HG03066 (cell line): ENCODE results near the gene OLR1.
"Not testable (repeated sequence)": the region's sequence is repeated elsewhere in the genome, so short reads cannot be mapped to it uniquely, and the experiment has no call there.

Source experiments
- ATAC-seq: cut with Tn5 transposase; IDR thresholded peaks from one replicate; pipeline ENCODE4 v1.9.1; 2021; ENCODE audit warnings: low read depth; ENCODE audit not compliant: unreplicated experiment

The OLR1 gene

GRCh38 chr12:10191865-10192264 lies 19.9 kb upstream of the OLR1 start:
- ATAC-seq = no peak

- ATAC-seq = no peak
These were observed 18.8 kb upstream of the OLR1 start for GRCh38 chr12:10190558-10191388.

GRCh38 chr12:10189653-10190052 lies 17.7 kb upstream of the OLR1 start:
- ATAC-seq = no peak

GRCh38 chr12:10186958-10187357 lies 15.0 kb upstream of the OLR1 start:
- not testable (repeated sequence) for ATAC-seq

GRCh38 chr12:10186299-10186698 lies 14.4 kb upstream of the OLR1 start:
- no peak for ATAC-seq

- no peak for ATAC-seq
These were observed 12.4 kb upstream of the OLR1 start for GRCh38 chr12:10184261-10184843.

- no peak for ATAC-seq
These were observed 10.6 kb upstream of the OLR1 start for GRCh38 chr12:10182354-10183049.

- no peak for ATAC-seq
These were observed 7.8 kb upstream of the OLR1 start for GRCh38 chr12:10179776-10180181.

- no peak for ATAC-seq
These were observed 6.9 kb upstream of the OLR1 start, which contains the start of gene TMEM52B for GRCh38 chr12:10178821-10179220. TMEM52B (plus strand) TSS chr12:10179032; CDS start chr12:10179575, 543 bp downstream.

- no peak for ATAC-seq
These were observed 4.1 kb upstream of the OLR1 start for GRCh38 chr12:10175846-10176636.

- ATAC-seq = no peak
These were observed 3.2 kb upstream of the OLR1 start for GRCh38 chr12:10174986-10175614.

GRCh38 chr12:10170216-10170615 lies 1.7 kb downstream of the OLR1 start:
- no peak for ATAC-seq

GRCh38 chr12:10169104-10169503 lies 2.8 kb downstream of the OLR1 start:
- no peak for ATAC-seq

- no peak for ATAC-seq
These were observed 4.3 kb downstream of the OLR1 start for GRCh38 chr12:10167599-10167998.

GRCh38 chr12:10165421-10165820 lies 6.5 kb downstream of the OLR1 start:
- ATAC-seq = no peak

- ATAC-seq = no peak
These were observed 8.8 kb downstream of the OLR1 start for GRCh38 chr12:10163084-10163483.

GRCh38 chr12:10160617-10161385 lies 11.1 kb downstream of the OLR1 start:
- no peak for ATAC-seq

- no peak for ATAC-seq
These were observed 12.7 kb downstream of the OLR1 start for GRCh38 chr12:10159280-10159679.

- ATAC-seq = no peak
These were observed 13.5 kb downstream of the OLR1 start for GRCh38 chr12:10158406-10158805.
